GM19463 (cell line): ENCODE measurements around the gene CCDC57.
"Not testable (repeated sequence)": the region's sequence is repeated elsewhere in the genome, so short reads cannot be mapped to it uniquely, and the experiment has no call there.

Experiments
- ATAC-seq: cut with Tn5 transposase; IDR thresholded peaks from one replicate; pipeline ENCODE4 v1.9.1; 2021; ENCODE audit warnings: mild to moderate bottlenecking, moderate library complexity; ENCODE audit not compliant: unreplicated experiment

The CCDC57 gene

GRCh38 chr17:82225368-82226029 lies 12.9 kb upstream of the CCDC57 start:
- no peak for ATAC-seq

GRCh38 chr17:82224666-82225065 lies 12.0 kb upstream of the CCDC57 start:
- no peak for ATAC-seq

GRCh38 chr17:82223517-82223916 lies 10.9 kb upstream of the CCDC57 start:
- ATAC-seq: no peak

GRCh38 chr17:82222816-82223215 lies 10.2 kb upstream of the CCDC57 start:
- ATAC-seq: no peak

GRCh38 chr17:82221341-82221902 lies 8.8 kb upstream of the CCDC57 start:
- no peak for ATAC-seq

DNA sequence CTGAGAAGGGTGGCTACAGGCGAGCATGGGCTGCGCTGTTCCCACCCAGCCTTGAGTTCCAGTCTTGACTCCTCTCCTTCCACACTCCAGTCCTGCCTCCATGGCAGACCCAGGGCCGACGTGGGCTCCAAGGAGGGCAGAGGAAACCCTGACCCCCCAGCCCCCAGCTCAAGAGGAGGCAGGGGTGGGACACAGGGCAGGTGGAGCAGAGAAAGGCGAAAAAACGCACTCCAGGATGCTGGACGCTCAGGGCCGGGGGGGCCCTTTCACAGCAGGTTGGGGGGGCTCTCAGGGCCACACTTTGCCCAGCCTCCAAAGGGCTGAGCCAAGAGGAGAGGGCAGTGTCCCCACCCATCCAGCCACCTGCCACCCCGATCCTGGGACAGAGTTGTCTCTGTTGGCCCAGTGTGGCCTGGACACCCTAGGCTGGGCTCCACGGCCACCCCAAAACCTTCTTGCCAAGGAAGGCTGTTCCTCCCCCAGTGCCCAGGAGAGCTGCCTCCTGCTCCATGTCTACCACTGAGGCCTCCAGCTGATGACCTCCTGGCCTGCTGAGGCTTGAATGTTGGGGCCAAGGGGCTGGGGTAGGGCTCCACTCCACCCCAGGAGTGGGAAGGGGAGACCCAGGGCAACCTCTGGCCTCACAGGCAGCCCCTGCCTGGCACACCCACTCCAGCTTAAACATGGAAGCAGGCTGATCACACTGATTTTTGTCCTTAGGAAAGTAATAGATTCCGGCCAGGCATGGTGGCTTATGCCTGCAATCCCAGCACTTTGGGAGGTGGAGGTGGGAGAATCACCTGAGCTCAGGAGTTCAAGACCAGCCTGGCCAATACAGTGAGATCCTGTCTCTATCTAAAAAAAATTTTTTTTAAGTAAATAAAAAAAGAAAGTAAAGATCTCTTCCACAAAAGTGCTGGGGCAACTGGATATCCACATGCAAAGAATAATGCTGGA lies 7.4 kb upstream of the CCDC57 start:
- ATAC-seq: no peak

- ATAC-seq: no peak
These were observed 6.4 kb upstream of the CCDC57 start for GRCh38 chr17:82219083-82219482.

DNA sequence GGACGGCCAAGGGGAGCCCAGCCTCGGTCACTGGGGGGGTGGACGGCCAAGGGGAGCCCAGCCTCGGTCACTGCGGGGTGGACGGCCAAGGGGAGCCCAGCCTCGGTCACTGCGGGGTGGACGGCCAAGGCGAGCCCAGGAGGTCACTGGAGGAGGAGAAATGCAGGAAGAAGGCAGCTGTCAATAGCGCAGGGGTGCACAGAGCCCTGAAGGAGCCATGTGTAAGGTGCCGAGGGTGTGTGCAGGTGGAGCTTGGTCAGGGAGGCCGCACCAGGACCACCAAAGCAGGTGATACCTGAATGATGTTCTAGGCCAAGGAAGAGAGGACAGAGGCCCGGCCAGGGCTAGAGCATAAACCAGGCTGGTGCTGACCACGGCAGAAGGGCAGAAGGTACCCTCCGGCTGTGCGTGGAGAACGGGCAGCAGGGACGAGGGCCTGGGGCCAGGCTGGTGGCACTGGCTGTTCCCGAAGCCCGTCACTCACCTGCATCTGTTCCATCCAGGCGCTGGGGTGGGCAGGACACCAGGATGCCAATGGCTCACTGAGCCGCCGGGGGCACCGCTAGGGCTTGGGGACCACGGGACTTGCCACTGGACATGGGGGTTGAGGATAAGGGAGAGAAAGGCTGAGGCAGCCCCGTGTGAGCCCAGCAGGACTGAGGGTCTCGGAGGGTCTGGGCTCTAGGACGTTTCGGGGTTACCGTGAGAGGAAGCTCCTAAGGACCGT lies 5.9 kb upstream of the CCDC57 start:
- ATAC-seq: no peak

GRCh38 chr17:82217530-82218204 lies 5.0 kb upstream of the CCDC57 start:
- ATAC-seq: no peak

DNA sequence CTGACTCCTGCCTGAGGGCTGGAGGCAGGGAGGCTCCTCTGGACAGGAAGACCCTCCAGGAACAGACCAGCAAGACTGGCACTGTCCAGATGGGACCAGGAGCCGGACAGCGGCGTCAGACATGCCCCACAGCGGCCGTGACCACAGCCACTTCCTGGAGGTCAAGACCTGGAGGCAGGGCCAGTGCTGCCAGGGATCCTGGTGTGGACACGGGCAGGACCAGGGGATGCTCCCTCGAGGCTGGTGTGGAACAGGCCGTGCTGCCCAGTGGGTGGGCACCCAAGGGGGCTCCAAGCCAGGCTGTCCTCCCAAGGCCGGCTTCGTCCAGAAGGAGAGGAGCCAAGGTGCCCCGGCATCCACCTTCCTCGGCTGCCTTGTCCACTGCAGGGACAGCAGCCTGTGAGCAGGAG lies 4.5 kb upstream of the CCDC57 start:
- no peak for ATAC-seq

- ATAC-seq: peak; percentile 56
These were observed 3.9 kb upstream of the CCDC57 start for GRCh38 chr17:82216301-82217119.

GRCh38 chr17:82215972-82216300 lies 3.3 kb upstream of the CCDC57 start:
- no peak for ATAC-seq

GRCh38 chr17:82215095-82215971 lies 2.7 kb upstream of the CCDC57 start:
- ATAC-seq: no peak

DNA sequence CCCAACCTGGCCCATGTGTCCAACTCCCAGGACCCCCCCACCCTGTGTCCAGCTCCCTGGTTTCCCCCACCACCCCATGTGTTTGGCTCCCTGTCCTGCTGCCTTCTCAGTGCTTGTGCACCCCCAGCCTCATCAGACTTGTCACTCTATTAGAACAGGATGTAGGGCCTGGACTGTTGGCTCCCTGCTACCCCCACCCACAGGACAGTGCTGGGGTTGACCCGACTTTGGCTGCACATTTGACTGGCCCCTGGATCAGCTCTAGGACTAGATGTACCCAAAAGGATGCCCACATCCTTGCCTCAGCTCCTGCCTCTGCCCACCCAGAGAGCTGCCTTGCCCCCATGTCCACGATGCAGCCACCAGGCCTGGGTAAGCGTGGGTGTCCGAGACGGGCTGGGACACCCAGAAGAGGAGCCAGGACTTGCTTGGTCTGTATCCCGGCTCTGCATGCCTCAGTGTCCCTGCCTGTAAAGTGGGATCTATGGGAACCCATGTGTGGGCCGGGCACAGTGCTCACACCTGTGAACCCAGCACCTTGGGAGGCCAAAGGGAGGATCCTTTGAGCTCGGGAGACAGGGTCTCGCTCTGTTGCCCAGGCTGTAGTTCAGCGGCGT lies 1.5 kb upstream of the CCDC57 start:
- no peak for ATAC-seq

- ATAC-seq: no peak
These were observed 789 bp upstream of the CCDC57 start for GRCh38 chr17:82213251-82214011.

DNA sequence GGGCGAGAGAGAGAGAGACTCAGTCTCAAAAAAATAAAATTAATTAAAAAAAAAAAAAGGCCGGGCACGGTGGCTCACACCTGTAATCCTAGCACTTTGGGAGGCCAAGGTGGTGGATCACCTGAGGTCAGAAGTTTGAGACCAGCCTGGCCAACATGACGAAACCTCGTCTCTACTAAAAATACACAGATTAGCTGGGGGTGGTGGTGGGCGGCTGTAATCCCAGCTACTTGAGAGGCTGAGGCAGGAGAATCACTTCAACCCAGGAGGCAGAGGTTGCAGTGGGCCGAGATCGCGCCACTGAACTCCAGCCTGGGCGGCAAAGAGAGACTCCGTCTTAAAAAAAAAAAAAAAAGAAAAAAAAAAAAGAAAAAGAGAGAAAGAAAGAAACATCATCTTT lies 2.0 kb downstream of the CCDC57 start:
- not testable (repeated sequence) for ATAC-seq

DNA sequence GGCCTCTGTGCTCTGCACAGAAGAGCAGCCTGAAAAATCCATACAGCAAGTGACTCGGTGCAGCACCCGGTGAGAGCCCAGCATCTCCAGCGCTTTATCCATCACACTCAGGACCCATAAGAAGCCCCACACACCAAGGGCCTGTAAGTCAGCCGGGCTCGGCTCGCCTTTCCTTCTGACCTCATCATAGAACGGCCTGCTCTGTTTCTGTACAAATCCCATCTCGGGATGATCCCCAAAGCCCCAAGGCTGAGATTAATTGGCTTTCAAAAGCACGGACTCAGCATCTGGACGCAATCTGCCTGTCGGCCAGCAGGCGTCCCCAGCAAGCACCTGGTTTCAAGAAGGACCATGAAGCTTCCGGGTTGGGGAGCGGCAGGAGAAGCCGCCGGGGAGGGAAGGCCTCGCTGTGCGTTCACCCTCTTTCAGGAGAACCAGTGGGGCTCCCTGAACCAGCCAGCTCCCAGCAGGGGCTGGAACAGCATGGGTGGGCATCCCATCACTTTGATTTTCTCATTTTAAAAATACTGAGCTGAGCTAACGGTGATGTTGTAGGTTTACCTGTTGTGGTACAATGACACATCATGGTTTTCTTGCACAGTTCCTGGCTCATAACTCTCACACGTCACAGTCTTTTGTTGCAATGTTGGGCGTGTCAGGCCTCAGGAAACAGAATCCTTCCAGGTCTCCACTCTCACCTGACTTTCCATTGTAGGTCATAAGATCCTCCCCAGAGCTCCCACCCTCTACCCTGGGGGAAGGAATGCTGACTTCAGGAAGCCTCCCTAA lies 6.7 kb downstream of the CCDC57 start:
- ATAC-seq: peak; percentile 54
